GM19043 (cell line): Measurements from ENCODE around the gene LIM2.
"Not testable (repeated sequence)": the region's sequence is repeated elsewhere in the genome, so short reads cannot be mapped to it uniquely, and the experiment has no call there.

Experiments
- ATAC-seq: cut with Tn5 transposase; IDR thresholded peaks from one replicate; pipeline ENCODE4 v1.9.1; 2021; ENCODE audit warnings: low read depth; ENCODE audit not compliant: unreplicated experiment

Gene LIM2

GRCh38 chr19:51387924-51388389, at the start of gene LIM2:
LIM2 (minus strand) TSS chr19:51387974; CDS start chr19:51387443, 531 bp downstream.
- ATAC-seq, result no peak

- no peak for ATAC-seq
These were observed 46.7 kb upstream of the LIM2 start for GRCh38 chr19:51434456-51434855.

- no peak for ATAC-seq
These were observed 45.3 kb upstream of the LIM2 start for GRCh38 chr19:51433043-51433442.

GRCh38 chr19:51431124-51431523, 43.4 kb upstream of the LIM2 start:
- no peak for ATAC-seq

- no peak for ATAC-seq
These were observed 42.4 kb upstream of the LIM2 start for GRCh38 chr19:51430221-51430620.

- ATAC-seq, result no peak
These were observed 39.4 kb upstream of the LIM2 start for GRCh38 chr19:51427201-51427600.

- ATAC-seq, result no peak
These were observed 34.3 kb upstream of the LIM2 start for GRCh38 chr19:51422053-51422448.

GRCh38 chr19:51421229-51422052, 33.7 kb upstream of the LIM2 start:
- no peak for ATAC-seq

- not testable (repeated sequence) for ATAC-seq
These were observed 32.7 kb upstream of the LIM2 start for GRCh38 chr19:51420511-51420910.

- no peak for ATAC-seq
These were observed 30.9 kb upstream of the LIM2 start for GRCh38 chr19:51418707-51419106.

- no peak for ATAC-seq
These were observed 30.0 kb upstream of the LIM2 start for GRCh38 chr19:51417810-51418157.

- no peak for ATAC-seq
These were observed 29.5 kb upstream of the LIM2 start, which contains the start of gene SIGLEC10 for GRCh38 chr19:51417107-51417809. SIGLEC10 (minus strand) TSS chr19:51417642; CDS start chr19:51417581, 61 bp downstream.

- ATAC-seq, result not testable (repeated sequence)
These were observed 28.6 kb upstream of the LIM2 start for GRCh38 chr19:51416422-51416821.

GRCh38 chr19:51415187-51415586, 27.4 kb upstream of the LIM2 start:
- ATAC-seq, result no peak

GRCh38 chr19:51410950-51411748, 23.4 kb upstream of the LIM2 start:
- no peak for ATAC-seq

GRCh38 chr19:51407511-51408131, 19.8 kb upstream of the LIM2 start:
- ATAC-seq, result no peak

- no peak for ATAC-seq
These were observed 14.3 kb upstream of the LIM2 start for GRCh38 chr19:51402117-51402516.

- not testable (repeated sequence) for ATAC-seq
These were observed 12.2 kb upstream of the LIM2 start for GRCh38 chr19:51399936-51400335.

- ATAC-seq, result no peak
These were observed 11.5 kb upstream of the LIM2 start for GRCh38 chr19:51399231-51399630.

GRCh38 chr19:51398096-51398704, 10.4 kb upstream of the LIM2 start:
- ATAC-seq, result no peak
